ENCODE measurements around the gene HAL. TPM values are rescaled to one million over a fixed set of nuclear protein-coding genes. Genes with fewer than 3 reads are reported as not detected.

HAL gene
- total and polyA plus RNA-seq, 4 donors = 62.4 to 174 (median 119) TPM

DNA sequence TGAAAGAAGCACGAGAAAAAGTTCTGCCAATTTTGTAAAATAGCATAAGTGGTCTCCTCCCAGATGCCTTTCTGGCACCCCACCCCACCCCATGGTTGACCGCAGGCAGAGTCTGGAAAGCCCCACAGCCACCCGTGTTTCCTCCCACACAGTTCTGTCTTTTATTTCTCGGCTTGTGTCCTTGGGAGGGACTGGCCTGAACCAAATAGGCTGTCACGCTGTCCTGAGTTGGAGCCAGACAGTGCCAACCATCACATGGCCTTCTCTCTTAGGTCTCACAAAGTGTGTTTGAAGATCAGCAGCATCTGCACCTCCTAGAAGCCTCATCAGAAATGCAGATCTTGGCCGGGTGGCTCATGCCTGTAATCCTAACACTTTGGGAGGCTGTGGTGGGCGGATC is 49.4 kb upstream of the HAL start:
- H3K4me1 ChIP-seq (ENCODE audit: control insufficient read depth in 4 of 4, insufficient read depth in 4 of 4, low read length in 3 of 4) = peaks cover 8 to 28% (median 26%) of the 10 kb centered on the region in 4 donors
- no peak for DNase-seq (ENCODE audit: low spot score)
- H3K9ac ChIP-seq (ENCODE audit: low read depth in 1 of 2, low read length in 2 of 2) = no peak overlapping the region
- no peak for TF ChIP-seq YY1 (IDR thresholded peaks at IDR 0.05)
- TF ChIP-seq, protein P1, sequence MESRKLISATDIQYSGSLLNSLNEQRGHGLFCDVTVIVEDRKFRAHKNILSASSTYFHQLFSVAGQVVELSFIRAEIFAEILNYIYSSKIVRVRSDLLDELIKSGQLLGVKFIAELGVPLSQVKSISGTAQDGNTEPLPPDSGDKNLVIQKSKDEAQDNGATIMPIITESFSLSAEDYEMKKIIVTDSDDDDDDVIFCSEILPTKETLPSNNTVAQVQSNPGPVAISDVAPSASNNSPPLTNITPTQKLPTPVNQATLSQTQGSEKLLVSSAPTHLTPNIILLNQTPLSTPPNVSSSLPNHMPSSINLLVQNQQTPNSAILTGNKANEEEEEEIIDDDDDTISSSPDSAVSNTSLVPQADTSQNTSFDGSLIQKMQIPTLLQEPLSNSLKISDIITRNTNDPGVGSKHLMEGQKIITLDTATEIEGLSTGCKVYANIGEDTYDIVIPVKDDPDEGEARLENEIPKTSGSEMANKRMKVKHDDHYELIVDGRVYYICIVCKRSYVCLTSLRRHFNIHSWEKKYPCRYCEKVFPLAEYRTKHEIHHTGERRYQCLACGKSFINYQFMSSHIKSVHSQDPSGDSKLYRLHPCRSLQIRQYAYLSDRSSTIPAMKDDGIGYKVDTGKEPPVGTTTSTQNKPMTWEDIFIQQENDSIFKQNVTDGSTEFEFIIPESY (IDR thresholded peaks at IDR 0.05) = no peak
- no peak for TF ChIP-seq SP1 (IDR thresholded peaks at IDR 0.05)
- TF ChIP-seq, protein P2, sequence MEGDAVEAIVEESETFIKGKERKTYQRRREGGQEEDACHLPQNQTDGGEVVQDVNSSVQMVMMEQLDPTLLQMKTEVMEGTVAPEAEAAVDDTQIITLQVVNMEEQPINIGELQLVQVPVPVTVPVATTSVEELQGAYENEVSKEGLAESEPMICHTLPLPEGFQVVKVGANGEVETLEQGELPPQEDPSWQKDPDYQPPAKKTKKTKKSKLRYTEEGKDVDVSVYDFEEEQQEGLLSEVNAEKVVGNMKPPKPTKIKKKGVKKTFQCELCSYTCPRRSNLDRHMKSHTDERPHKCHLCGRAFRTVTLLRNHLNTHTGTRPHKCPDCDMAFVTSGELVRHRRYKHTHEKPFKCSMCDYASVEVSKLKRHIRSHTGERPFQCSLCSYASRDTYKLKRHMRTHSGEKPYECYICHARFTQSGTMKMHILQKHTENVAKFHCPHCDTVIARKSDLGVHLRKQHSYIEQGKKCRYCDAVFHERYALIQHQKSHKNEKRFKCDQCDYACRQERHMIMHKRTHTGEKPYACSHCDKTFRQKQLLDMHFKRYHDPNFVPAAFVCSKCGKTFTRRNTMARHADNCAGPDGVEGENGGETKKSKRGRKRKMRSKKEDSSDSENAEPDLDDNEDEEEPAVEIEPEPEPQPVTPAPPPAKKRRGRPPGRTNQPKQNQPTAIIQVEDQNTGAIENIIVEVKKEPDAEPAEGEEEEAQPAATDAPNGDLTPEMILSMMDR (IDR thresholded peaks at IDR 0.05; ENCODE audit: low read depth, low read length, missing input control) = no peak
- TF ChIP-seq NR2F2 (IDR thresholded peaks at IDR 0.05) = no peak
- TF ChIP-seq, protein P3, sequence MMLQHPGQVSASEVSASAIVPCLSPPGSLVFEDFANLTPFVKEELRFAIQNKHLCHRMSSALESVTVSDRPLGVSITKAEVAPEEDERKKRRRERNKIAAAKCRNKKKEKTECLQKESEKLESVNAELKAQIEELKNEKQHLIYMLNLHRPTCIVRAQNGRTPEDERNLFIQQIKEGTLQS (IDR thresholded peaks at IDR 0.05) = no peak
- TF ChIP-seq TAF1 (conservative IDR thresholded peaks at IDR 0.05) = no peak
- TF ChIP-seq FOXA2 (IDR thresholded peaks at IDR 0.05) = no peak
- TF ChIP-seq GABPA (IDR thresholded peaks at IDR 0.05 in 1 of 2, conservative IDR thresholded peaks at IDR 0.05 in 1 of 2) = no peak
- no peak for TF ChIP-seq RXRA (IDR thresholded peaks at IDR 0.05)
- TF ChIP-seq JUND (IDR thresholded peaks at IDR 0.05) = no peak
- TF ChIP-seq, protein P4, sequence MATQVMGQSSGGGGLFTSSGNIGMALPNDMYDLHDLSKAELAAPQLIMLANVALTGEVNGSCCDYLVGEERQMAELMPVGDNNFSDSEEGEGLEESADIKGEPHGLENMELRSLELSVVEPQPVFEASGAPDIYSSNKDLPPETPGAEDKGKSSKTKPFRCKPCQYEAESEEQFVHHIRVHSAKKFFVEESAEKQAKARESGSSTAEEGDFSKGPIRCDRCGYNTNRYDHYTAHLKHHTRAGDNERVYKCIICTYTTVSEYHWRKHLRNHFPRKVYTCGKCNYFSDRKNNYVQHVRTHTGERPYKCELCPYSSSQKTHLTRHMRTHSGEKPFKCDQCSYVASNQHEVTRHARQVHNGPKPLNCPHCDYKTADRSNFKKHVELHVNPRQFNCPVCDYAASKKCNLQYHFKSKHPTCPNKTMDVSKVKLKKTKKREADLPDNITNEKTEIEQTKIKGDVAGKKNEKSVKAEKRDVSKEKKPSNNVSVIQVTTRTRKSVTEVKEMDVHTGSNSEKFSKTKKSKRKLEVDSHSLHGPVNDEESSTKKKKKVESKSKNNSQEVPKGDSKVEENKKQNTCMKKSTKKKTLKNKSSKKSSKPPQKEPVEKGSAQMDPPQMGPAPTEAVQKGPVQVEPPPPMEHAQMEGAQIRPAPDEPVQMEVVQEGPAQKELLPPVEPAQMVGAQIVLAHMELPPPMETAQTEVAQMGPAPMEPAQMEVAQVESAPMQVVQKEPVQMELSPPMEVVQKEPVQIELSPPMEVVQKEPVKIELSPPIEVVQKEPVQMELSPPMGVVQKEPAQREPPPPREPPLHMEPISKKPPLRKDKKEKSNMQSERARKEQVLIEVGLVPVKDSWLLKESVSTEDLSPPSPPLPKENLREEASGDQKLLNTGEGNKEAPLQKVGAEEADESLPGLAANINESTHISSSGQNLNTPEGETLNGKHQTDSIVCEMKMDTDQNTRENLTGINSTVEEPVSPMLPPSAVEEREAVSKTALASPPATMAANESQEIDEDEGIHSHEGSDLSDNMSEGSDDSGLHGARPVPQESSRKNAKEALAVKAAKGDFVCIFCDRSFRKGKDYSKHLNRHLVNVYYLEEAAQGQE (IDR thresholded peaks at IDR 0.05) = no peak
- TF ChIP-seq, protein P5, sequence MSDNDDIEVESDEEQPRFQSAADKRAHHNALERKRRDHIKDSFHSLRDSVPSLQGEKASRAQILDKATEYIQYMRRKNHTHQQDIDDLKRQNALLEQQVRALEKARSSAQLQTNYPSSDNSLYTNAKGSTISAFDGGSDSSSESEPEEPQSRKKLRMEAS (IDR thresholded peaks at IDR 0.05) = no peak
- TF ChIP-seq HNF4G (IDR thresholded peaks at IDR 0.05) = no peak
- no peak for TF ChIP-seq RAD21 (IDR thresholded peaks at IDR 0.05)
- TF ChIP-seq EGR1 (IDR thresholded peaks at IDR 0.05; ENCODE audit: low read depth in 2 of 2) = no peak
- no peaks in the 10 kb centered on the region for H3K36me3 ChIP-seq (ENCODE audit: control insufficient read depth in 4 of 4, insufficient read depth in 3 of 4, low read depth in 1 of 4, low read length in 3 of 4)
- no peaks in the 10 kb centered on the region for H3K9me3 ChIP-seq (ENCODE audit: control insufficient read depth in 4 of 4, low read length in 3 of 4)
- H3K27ac ChIP-seq (ENCODE audit: low read depth in 1 of 2, low read length in 2 of 2) = no peak overlapping the region
- no peak overlapping the region for H3K4me3 ChIP-seq (ENCODE audit: low read depth in 1 of 3, low read length in 3 of 3)
- WGBS = 83% methylated on average over 7 of the region's 7 CpGs
- no peaks in the 10 kb centered on the region for H3K27me3 ChIP-seq (ENCODE audit: control insufficient read depth in 4 of 4, insufficient read depth in 4 of 4, low read length in 3 of 4)

DNA sequence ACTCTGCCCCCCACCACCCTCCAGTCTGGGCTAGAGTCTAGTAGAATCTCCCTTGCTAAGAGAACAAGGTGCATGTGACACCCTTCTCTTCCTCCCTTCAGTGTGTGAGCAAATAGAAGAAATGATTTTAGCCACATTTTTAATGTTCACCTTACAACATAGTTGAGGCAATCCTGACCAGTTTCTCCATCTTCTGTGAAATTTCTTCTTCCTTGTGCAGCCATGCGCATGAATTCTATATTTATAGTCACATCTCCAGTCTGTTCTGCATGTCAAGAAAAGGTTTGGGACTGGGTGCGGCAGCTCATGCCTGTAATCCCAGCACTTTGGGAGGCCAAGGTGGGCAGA is 48.8 kb upstream of the HAL start:
- Histone ChIP-seq H3K36me3 (ENCODE audit: control insufficient read depth in 4 of 4, insufficient read depth in 3 of 4, low read depth in 1 of 4, low read length in 3 of 4) (no peaks in the 10 kb centered on the region), H3K9me3 (ENCODE audit: control insufficient read depth in 4 of 4, low read length in 3 of 4) (no peaks in the 10 kb centered on the region), H3K27ac (ENCODE audit: low read depth in 1 of 2, low read length in 2 of 2) (no peak overlapping the region), H3K27me3 (ENCODE audit: control insufficient read depth in 4 of 4, insufficient read depth in 4 of 4, low read length in 3 of 4) (no peaks in the 10 kb centered on the region), H3K4me1 (ENCODE audit: control insufficient read depth in 4 of 4, insufficient read depth in 4 of 4, low read length in 3 of 4) (peaks cover 8 to 28% (median 26%) of the 10 kb centered on the region in 4 donors), H3K4me3 (ENCODE audit: low read depth in 1 of 3, low read length in 3 of 3) (no peak overlapping the region), H3K9ac (ENCODE audit: low read depth in 1 of 2, low read length in 2 of 2) (no peak overlapping the region)
- WGBS = 97% methylated on average over 2 of the region's 2 CpGs
- no peak for DNase-seq (ENCODE audit: low spot score)
- TF ChIP-seq RAD21 (IDR thresholded peaks at IDR 0.05) (no peak), TAF1 (conservative IDR thresholded peaks at IDR 0.05) (no peak), EGR1 (IDR thresholded peaks at IDR 0.05; ENCODE audit: low read depth in 2 of 2) (no peak), HNF4A (conservative IDR thresholded peaks at IDR 0.05) (no peak), FOXA2 (IDR thresholded peaks at IDR 0.05) (no peak), YY1 (IDR thresholded peaks at IDR 0.05) (no peak), JUND (IDR thresholded peaks at IDR 0.05) (no peak), GABPA (IDR thresholded peaks at IDR 0.05 in 1 of 2, conservative IDR thresholded peaks at IDR 0.05 in 1 of 2) (no peak), NR2F2 (IDR thresholded peaks at IDR 0.05) (no peak), FOXA1 (IDR thresholded peaks at IDR 0.05) (no peak), RXRA (IDR thresholded peaks at IDR 0.05) (no peak)
- TF ChIP-seq, protein P1 (IDR thresholded peaks at IDR 0.05) = no peak
- TF ChIP-seq, protein P2 (IDR thresholded peaks at IDR 0.05; ENCODE audit: low read depth, low read length, missing input control) = no peak
- TF ChIP-seq, protein P3 (IDR thresholded peaks at IDR 0.05) = no peak
- TF ChIP-seq, protein P5 (IDR thresholded peaks at IDR 0.05) = no peak
